Caco-2 (cell line): ENCODE data around the gene HASPIN. TPM values are rescaled to one million over a fixed set of nuclear protein-coding genes. Genes with fewer than 3 reads are reported as not detected.

Experiments used
- BruUV-seq: library from RNA; stranded (reverse); fragments of 400-500 nt; replicated peaks from 2 replicates; lab custom pipeline; 2021; lab: Mats Ljungman, UMichigan
- CTCF ChIA-PET: fragments of 300-600 bp; sonication (Branson Sonifier 250); formaldehyde crosslinking; loops from one replicate; lab custom pipeline; 2022; ENCODE audit warnings: antibody characterized with exemption; lab: Charles Lee
- POLR2A ChIA-PET: fragments of 300-600 bp; sonication (Branson Sonifier 250); formaldehyde crosslinking; loops from one replicate; lab custom pipeline; 2022; ENCODE audit warnings: antibody characterized with exemption; lab: Charles Lee
- DNase-seq, 2 experiments: peaks; one replicate each; pipeline versions ENCODE4 v3.0.0 to v3.0.0-alpha.2; 2020 to 2022
- H3K27me3 ChIP-seq: replicated peaks from 2 replicates; pipeline ENCODE4 v1.6.0; 2011; ENCODE audit warnings: low read length; ENCODE audit not compliant: control insufficient read depth, insufficient read depth
- H3K36me3 ChIP-seq: 2 replicates; pipeline ENCODE4 v1.5.1; 2011; ENCODE audit warnings: low read length; ENCODE audit not compliant: control insufficient read depth, insufficient read depth
- H3K4me1 ChIP-seq: fragments of 250-450 bp; sonication (Bioruptor Pico); 2 replicates; pipeline ENCODE4 v1.5.1; 2020; ENCODE audit warnings: mild to moderate bottlenecking
- H3K4me3 ChIP-seq: 2 replicates; pipeline ENCODE4 v1.5.1; 2011; ENCODE audit warnings: low read depth, mild to moderate bottlenecking, control low read depth, low read length
- H3K9me3 ChIP-seq: fragments of 250-450 bp; sonication (Bioruptor Pico); 2 replicates; pipeline ENCODE4 v1.5.1; 2020; ENCODE audit warnings: mild to moderate bottlenecking, moderate library complexity
- H3K27ac Mint-ChIP-seq: one replicate; pipeline ENCODE4 v1.8.0; 2022; ENCODE audit warnings: mixed read lengths; ENCODE audit not compliant: unreplicated experiment
- H3K27me3 Mint-ChIP-seq: one replicate; pipeline ENCODE4 v1.8.0; 2022; ENCODE audit warnings: mixed read lengths; ENCODE audit not compliant: insufficient read depth, unreplicated experiment
- H3K36me3 Mint-ChIP-seq: one replicate; pipeline ENCODE4 v1.8.0; 2022; ENCODE audit warnings: mild to moderate bottlenecking, mixed read lengths; ENCODE audit not compliant: insufficient read depth, unreplicated experiment
- H3K4me1 Mint-ChIP-seq: one replicate; pipeline ENCODE4 v1.8.0; 2022; ENCODE audit warnings: low read depth, mixed read lengths; ENCODE audit not compliant: unreplicated experiment
- H3K4me3 Mint-ChIP-seq: one replicate; pipeline ENCODE4 v1.8.0; 2022; ENCODE audit warnings: mild to moderate bottlenecking, moderate library complexity, mixed read lengths; ENCODE audit not compliant: unreplicated experiment
- H3K9me3 Mint-ChIP-seq: one replicate; pipeline ENCODE4 v1.8.0; 2022; ENCODE audit warnings: mixed read lengths; ENCODE audit not compliant: unreplicated experiment
- intact Hi-C: fragments of 100-400 bp; cut with micrococcal nuclease; formaldehyde crosslinking; loops from one replicate; pipeline ENCODE4 v1.10.0; 2022; ENCODE audit not compliant: unreplicated experiment
- total RNA-seq: library from RNA; stranded (reverse); gene quantifications from 2 replicates; pipeline ENCODE4 v1.2.3, GENCODE V29; 2022
- TF ChIP-seq, protein P1 (sequence below), 2 experiments: fragments of 200-600 bp in 1 of 2; IDR thresholded peaks; 1 replicate in 1 of 2; 2 replicates in 1 of 2; pipeline versions ENCODE4 v1.5.1 to v1.8.0; 2011 to 2022; ENCODE audit warnings: antibody characterized with exemption in 1 of 2, control low read depth in 1 of 2, inconsistent platforms in 1 of 2, low read depth in 1 of 2, low read length in 1 of 2, mild to moderate bottlenecking in 1 of 2, moderate library complexity in 1 of 2; ENCODE audit not compliant: insufficient read depth in 1 of 2, severe bottlenecking in 1 of 2, unreplicated experiment in 1 of 2

The HASPIN gene
- total RNA-seq, 1 experiment from 2014 or later, result 9.5 TPM

DNA sequence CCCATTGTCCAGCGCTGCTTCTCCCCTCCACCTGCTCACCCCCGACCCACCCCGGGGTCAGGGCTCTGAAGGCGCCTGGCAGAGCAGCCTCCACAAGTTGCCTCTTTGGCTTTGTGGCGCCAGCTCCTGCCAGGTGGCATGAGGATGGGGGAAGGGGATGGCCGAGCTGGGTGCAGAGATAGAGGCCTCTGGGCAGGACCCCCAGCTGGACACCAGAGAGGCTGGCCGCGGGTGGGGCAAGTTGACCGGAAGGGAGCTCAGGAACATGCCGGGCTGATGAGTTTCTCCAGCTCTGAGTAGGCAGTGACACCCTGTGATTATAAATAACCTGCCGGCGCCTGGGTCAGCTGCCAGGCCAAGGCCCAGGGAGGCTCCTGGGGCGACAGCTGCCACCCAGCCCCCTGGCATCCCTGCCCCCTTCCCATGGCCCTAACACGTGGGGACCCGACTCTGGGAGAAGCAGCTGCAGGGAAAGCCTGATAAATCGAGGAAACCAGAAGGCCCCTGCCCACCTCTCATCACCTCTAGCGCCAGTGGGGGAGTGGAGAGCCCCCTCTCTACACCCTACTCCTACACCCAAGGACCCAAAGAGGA lies 28.5 kb upstream of the HASPIN start:
- Histone ChIP-seq H3K36me3 (no peaks in the 10 kb centered on the region), H3K4me1 (no peaks in the 10 kb centered on the region), H3K27me3 (no peaks in the 10 kb centered on the region), H3K4me3 (peak overlapping the region; percentile 38), H3K9me3 (no peaks in the 10 kb centered on the region)
- ChIA-PET CTCF (no interaction called here), POLR2A (interaction anchor here (0.5 kb wide), 1 partner anchor 49 kb away, joined by 10 read pairs; no protein-coding TSS in a partner anchor)
- no peak for DNase-seq
- Mint-ChIP-seq H3K27me3 (no peaks in the 10 kb centered on the region), H3K9me3 (no peaks in the 10 kb centered on the region), H3K4me1 (no peaks in the 10 kb centered on the region), H3K36me3 (no peaks in the 10 kb centered on the region), H3K4me3 (peak overlapping the region; percentile 66), H3K27ac (no peak overlapping the region)
- TF ChIP-seq, protein P1, sequence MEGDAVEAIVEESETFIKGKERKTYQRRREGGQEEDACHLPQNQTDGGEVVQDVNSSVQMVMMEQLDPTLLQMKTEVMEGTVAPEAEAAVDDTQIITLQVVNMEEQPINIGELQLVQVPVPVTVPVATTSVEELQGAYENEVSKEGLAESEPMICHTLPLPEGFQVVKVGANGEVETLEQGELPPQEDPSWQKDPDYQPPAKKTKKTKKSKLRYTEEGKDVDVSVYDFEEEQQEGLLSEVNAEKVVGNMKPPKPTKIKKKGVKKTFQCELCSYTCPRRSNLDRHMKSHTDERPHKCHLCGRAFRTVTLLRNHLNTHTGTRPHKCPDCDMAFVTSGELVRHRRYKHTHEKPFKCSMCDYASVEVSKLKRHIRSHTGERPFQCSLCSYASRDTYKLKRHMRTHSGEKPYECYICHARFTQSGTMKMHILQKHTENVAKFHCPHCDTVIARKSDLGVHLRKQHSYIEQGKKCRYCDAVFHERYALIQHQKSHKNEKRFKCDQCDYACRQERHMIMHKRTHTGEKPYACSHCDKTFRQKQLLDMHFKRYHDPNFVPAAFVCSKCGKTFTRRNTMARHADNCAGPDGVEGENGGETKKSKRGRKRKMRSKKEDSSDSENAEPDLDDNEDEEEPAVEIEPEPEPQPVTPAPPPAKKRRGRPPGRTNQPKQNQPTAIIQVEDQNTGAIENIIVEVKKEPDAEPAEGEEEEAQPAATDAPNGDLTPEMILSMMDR (IDR thresholded peaks at IDR 0.05; ENCODE audit: insufficient read depth in 1 of 2, low read depth in 1 of 2, low read length in 1 of 2, severe bottlenecking in 1 of 2, unreplicated experiment in 1 of 2), result no peak
- BruUV-seq, result no TSS peak
- intact Hi-C loops, result no loop called here

DNA sequence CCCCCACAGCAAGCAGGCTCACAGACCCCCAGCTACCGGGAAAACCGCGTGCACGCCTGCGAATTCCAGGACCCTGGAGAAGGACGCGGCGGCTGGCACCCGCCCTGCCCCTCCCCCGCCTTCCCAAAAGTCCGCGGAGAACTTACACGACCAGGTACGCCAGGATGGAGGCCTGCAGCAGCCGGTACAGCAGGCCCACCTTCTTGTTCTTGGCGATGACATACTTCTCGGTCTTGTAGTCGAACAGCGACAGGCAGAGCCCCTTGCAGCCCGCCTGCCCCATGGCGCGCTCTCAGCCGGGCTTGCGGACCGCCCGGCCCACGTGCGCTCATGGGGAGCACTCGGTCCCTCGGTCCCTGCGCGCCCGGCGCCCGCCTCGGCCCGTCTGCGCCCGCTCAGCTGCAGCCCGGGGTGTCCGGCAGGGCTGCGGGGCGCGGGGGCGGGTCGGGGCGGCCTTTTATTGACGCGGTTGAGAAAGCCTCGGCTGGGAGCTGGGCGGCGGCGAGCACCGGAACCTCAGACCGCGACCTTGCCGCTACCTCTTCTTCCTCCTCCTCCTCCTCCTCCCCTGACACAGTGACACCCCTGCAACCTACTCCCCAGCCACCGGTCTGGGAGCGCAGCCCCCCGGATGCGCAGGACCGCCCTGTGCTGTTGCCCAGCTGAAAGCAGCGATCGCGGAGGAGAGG lies 27.8 kb upstream of the HASPIN start, which contains the start of gene P2RX5:
P2RX5 (minus strand) TSS at position 433 of the 689 bp plus-strand sequence; CDS start at position 283, 150 bp downstream.
- Mint-ChIP-seq H3K9me3 (no peaks in the 10 kb centered on the region), H3K36me3 (no peaks in the 10 kb centered on the region), H3K27ac (no peak within 1 kb of the TSS), H3K4me3 (peak within 1 kb of the TSS; percentile 66), H3K4me1 (no peaks in the 10 kb centered on the region), H3K27me3 (no peaks in the 10 kb centered on the region)
- H3K27me3 ChIP-seq, result no peaks in the 10 kb centered on the region
- intact Hi-C loops, result no loop called here
- TF ChIP-seq, protein P1 (IDR thresholded peaks at IDR 0.05; ENCODE audit: insufficient read depth in 1 of 2, low read depth in 1 of 2, low read length in 1 of 2, severe bottlenecking in 1 of 2, unreplicated experiment in 1 of 2), result no peak
- no peaks in the 10 kb centered on the region for H3K4me1 ChIP-seq
- H3K4me3 ChIP-seq, result peak within 1 kb of the TSS; percentile 38
- CTCF ChIA-PET, result no interaction called here
- POLR2A ChIA-PET, result interaction anchor here (0.5 kb wide), 1 partner anchor 48 kb away, joined by 10 read pairs; no protein-coding TSS in a partner anchor
- BruUV-seq, result no TSS peak
- no peaks in the 10 kb centered on the region for H3K9me3 ChIP-seq
- H3K36me3 ChIP-seq, result no peaks in the 10 kb centered on the region
- DNase-seq, result no peak

DNA sequence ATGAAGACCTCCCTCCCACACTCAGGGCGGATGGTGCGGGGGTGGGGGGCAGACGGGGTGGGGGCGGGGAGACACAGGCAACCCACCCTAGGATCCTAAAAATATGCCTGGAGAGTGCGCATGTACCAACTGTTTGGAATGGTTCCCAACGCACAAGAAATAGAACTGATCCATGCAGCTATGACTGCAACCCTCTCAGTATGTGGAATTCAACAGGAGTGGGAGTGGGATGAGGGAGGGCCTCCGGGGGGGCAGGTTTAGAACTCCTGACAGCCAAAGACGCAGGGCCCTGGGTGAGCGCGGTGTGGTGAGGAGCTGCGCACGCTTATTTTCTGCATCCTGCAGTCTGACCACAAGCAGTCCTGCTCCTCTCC lies 26.6 kb upstream of the HASPIN start:
- TF ChIP-seq, protein P1 (IDR thresholded peaks at IDR 0.05; ENCODE audit: insufficient read depth in 1 of 2, low read depth in 1 of 2, low read length in 1 of 2, severe bottlenecking in 1 of 2, unreplicated experiment in 1 of 2), result no peak
- no peaks in the 10 kb centered on the region for H3K27me3 ChIP-seq
- no peaks in the 10 kb centered on the region for H3K4me1 ChIP-seq
- DNase-seq, result no peak
- no peak overlapping the region for H3K4me3 ChIP-seq
- Mint-ChIP-seq H3K27ac (no peak overlapping the region), H3K36me3 (no peaks in the 10 kb centered on the region), H3K9me3 (no peaks in the 10 kb centered on the region), H3K27me3 (no peaks in the 10 kb centered on the region), H3K4me1 (no peaks in the 10 kb centered on the region), H3K4me3 (no peak overlapping the region)
- H3K9me3 ChIP-seq, result no peaks in the 10 kb centered on the region
- intact Hi-C loops, result no loop called here
- no TSS peak for BruUV-seq
- POLR2A ChIA-PET, result no interaction called here
- H3K36me3 ChIP-seq, result no peaks in the 10 kb centered on the region
- CTCF ChIA-PET, result no interaction called here
